ENCODE results near the gene POLR1F.
"Not testable (repeated sequence)": the region's sequence is repeated elsewhere in the genome, so short reads cannot be mapped to it uniquely, and the experiment has no call there.

POLR1F gene, protein sequence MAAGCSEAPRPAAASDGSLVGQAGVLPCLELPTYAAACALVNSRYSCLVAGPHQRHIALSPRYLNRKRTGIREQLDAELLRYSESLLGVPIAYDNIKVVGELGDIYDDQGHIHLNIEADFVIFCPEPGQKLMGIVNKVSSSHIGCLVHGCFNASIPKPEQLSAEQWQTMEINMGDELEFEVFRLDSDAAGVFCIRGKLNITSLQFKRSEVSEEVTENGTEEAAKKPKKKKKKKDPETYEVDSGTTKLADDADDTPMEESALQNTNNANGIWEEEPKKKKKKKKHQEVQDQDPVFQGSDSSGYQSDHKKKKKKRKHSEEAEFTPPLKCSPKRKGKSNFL

DNA sequence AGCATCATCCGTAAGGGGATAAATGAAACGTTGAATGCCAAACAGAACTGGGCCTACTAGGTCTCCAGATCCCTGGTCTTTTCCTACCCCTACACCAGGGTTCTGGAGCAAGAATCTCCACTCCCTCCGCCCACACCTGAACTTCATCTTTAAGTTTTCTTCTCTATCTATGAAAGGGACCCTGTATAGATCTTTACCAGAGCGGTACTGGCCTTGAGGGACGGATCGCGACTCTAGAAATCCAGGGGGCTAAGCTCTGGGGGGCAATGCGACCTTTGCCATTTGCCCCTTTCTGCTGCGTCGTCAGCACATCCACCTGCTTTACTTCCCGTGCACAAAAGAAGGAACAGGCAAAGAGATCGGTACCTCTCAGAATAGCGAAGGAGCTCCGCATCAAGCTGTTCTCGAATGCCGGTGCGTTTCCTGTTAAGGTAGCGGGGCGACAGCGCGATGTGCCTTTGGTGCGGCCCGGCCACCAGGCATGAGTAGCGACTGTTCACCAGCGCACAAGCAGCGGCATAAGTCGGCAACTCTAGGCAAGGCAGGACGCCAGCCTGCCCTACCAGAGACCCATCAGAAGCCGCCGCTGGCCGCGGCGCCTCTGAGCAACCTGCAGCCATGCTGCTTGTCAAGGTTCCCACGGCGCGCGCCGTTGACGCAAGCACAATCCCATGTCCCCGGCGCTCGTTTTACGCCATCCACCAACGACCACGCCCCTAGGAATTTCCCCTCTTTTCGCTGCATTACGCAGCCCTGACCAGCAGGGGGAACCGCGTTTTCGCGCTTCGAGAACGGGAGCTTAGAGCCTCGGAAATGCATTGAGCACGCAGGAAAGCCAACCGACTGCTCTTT lies at the start of gene POLR1F:
Gene POLR1F, minus strand, starts transcription at position 641 of the 852 bp plus-strand sequence. Its CDS starts 21 bp downstream, at position 620.
- peak; percentile 84 to 90 for DNase-seq (ENCODE audit: low read depth in 2 of 2)

DNA sequence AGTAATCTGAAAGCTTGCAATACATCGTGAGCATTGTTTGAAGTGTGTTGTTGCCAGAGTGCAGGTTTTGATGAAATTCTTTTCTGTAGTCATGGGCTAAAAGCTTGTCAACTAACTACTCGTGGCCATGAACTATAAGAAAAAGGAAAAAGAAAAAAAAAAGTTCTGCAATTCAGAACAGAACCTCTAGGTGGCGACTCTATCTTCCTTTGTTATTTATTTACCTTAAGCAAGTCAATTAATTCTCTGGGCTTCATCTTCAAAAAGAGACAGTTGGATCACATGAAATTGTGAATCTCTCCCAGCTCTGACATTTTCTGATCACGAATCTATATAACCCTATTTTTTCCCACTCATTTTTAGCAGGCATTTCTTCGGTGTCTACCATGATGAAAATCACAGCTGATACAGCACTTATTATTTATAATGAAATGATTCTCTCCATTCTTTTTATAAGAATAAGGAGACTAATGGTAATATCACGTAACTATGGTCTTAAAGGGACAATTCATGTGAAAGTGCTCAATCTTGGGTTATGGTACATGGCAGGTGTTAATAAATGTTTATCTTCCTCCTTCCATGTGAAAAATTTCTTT lies 45.8 kb upstream of the POLR1F start:
- no peak for DNase-seq (ENCODE audit: low read depth in 2 of 2)

DNA sequence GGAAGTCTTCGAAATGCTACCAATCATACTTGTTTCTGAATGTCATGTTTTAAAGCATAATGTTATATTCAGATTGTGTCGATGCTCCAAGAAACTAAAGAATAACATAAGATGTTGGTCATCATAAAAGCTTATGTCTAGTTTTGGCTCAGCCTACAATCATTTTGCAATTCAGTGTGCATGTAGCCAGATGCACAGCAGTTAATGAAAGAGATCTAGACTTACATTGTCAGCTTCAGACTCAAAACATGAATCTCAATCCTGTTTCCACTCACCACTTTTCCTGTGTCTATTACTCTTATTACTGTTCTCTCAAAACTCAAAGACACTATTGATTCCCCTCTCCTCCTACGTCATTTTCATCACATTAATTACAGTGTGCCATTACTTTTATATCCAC lies 43.2 kb upstream of the POLR1F start:
- no peak for DNase-seq (ENCODE audit: low read depth in 2 of 2)

DNA sequence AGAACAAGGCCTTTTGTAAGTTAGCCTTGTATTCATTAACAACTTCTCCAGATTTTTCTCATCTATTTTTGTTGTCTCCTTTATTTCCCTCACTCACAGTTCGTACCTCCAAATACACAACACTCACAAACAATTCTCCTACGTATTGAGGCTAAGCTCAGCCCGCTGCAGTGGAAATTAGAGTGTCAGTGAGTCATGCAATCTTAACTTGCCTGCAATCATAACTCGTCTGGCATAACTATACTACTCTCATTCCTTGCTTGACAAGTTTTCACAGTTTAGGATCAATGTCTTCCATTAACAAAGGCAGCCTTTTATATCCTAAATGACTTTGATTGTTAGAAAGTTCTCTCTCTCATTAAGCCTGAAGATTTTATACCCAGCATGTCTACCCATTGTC lies 40.8 kb upstream of the POLR1F start:
- DNase-seq (ENCODE audit: low read depth in 2 of 2), result no peak

DNA sequence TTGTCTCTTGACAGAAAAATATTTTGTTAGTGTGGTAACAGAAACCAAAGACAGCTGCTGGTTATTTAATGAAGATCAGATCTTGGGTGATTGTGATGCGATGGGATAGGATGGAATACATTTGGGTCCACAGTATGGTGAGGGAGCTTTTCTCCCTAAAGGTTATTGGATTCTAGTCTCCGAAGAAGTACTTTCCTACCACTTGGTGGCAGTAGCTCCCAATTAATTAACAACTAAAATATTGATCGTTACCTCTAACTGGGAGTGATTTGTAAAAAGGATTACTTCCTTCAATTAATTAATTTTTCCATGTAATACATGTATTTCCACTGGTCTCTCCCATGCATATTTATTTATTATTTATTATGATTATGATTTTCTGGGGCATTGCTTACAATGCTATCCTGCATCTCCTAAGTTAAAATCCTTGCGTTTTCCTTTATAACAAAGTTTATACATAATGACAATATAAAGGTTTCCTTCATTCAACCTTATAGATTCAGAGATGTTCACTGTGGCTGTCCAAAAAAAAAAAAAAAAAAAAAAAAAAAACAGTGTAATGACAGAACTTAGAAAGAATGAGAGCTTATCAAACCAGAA lies 39.0 kb upstream of the POLR1F start:
- DNase-seq (ENCODE audit: low read depth in 2 of 2), result no peak

DNA sequence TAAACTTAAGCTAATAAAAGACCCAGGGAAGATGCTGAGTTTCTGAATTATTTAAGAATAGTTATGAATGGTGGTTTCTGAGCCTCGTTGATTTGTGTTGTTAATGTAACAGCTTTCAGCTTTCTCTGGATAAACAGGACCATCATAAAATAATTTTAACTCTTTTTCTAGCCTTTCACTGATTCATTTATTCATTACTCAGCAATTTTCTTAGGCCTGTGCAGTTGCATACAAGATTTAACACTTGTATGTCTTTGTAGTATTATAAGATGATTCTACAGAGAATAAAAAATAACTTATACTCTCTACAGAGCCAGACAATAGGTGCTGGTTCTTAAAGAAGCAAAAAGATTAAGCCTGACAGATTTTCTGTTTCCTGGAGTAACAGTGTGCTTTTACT lies 35.2 kb upstream of the POLR1F start:
- no peak for DNase-seq (ENCODE audit: low read depth in 2 of 2)

DNA sequence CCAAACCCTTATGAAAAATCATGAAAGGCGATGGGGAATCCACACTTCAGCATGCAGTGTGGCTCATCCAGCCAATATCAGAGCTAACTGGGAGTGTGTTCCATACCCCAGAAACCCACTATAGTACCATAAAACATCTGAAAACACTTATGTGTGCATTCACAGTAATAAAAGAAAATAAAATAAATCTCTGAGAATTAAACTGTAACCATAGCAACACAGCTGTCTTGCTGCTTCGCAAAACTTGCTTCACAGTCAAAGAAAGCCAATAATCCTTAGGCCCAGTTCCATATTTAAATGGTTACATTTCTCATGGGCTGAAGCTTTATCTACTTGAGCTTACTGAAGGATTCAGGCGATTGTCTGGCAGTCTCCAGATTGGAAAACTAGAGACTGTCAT lies 19.9 kb upstream of the POLR1F start:
- no peak for DNase-seq (ENCODE audit: low read depth in 2 of 2)

DNA sequence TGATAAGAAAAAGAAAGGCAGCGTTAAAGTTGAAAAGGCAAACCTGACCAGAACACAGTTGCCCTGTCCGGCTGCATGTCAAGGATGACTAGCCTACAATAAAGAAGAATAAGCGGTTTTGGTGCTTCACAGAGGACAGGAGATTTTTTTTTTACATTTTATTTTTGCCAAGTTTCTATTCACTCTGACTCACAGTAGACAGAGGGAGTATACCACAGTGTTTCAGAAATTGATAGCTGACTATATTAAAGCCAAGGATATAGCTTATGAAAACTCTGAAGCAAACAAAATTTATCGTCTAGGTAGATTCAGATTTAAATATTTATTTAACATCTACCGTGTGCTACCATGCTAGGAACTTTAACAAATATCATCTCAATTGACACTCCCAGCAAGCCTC lies 16.9 kb upstream of the POLR1F start:
- DNase-seq (ENCODE audit: low read depth in 2 of 2), result no peak

DNA sequence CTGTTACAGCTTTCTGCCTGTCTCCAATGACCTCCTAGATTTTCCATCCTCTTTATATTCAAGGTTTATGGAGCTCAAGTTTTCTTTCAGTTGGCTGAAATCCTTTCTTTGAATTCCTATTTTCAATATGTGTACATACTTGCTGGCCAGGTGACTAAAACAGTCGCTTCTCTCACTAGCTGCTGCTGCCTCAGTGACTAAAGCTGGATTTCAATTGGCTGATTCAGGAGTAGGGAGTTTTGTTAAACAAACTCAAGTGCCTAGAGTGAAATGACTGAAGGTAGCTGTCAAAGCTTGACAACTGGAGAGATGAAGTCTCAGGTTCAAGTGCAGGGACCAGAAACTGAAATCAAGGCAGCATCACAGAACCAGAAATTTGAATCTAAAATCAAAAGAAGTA lies 6.7 kb upstream of the POLR1F start:
- no peak for DNase-seq (ENCODE audit: low read depth in 2 of 2)

DNA sequence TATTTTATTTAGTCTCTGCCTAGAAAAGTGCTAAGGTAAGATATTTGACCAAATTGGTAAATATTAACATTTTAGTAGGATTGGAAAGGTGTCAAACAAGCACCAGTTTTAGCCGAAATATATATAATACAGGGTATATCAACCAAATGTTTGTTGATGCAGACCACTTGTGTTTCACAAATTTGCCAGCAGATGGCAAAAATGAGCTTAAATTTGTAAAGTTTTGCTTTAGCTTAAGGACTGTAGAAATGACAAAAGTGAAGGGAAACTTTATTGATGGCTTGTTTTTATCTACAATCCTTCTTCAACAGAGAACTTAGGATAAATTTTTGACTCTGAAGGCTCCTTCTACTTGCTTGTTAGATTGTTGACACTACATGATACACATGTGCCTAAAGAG lies 4.8 kb upstream of the POLR1F start:
- DNase-seq (ENCODE audit: low read depth in 2 of 2), result peak; percentile 4 to 36

DNA sequence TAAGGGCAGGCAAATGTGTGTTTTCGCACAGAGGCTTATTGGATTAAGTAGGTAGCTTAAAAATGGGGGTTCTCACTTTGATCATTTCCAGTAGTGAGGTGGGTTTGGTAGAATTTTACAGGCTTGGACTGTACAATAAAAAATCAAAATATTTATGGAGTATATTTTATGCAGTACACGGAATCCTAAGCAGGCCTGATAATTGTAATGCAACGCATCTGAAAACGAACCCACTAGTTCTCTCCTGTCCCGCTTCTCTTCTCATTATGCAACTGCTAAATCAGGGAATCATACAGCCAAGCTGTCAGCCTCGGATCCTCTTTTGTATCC lies 377 bp upstream of the POLR1F start:
- DNase-seq (ENCODE audit: low read depth in 2 of 2), result no peak

DNA sequence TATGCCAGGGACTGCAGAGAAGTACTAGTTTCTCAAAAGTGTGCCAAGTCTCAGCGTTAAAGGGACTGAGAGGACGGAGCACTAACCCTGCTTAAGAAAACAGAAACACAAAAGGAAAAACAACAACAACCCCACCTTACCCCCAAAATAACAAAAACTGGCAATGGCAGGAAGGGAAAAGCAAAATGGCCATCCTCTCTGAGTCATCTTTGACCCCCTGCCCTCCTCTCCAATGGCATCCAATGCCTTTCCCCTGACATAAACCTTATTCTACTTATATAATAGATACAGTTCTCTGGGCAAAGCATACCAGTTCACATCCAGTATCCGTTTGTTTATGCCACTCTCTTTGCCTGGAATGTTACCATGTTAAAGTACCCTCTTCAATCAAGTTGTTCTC lies 1.6 kb downstream of the POLR1F start:
- DNase-seq (ENCODE audit: low read depth in 2 of 2), result no peak

DNA sequence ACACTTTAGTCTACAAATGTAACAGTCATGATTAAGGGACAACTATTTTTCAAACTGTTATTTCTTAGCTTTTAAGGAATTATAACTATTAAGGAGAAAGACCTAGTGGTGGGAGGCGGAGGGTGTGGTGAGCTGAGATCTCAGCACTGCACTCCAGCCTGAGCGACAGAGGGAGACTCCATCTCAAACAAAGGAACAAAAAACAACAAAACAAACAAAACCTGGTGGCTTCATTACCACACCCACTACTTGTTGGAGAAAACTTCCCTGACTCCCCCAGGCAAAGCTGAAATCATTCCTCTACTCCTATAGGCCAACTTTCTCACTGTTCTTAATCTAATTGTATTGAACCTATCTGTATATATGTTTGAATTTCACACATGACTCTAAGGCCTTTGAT lies 3.2 kb downstream of the POLR1F start:
- no peak for DNase-seq (ENCODE audit: low read depth in 2 of 2)

DNA sequence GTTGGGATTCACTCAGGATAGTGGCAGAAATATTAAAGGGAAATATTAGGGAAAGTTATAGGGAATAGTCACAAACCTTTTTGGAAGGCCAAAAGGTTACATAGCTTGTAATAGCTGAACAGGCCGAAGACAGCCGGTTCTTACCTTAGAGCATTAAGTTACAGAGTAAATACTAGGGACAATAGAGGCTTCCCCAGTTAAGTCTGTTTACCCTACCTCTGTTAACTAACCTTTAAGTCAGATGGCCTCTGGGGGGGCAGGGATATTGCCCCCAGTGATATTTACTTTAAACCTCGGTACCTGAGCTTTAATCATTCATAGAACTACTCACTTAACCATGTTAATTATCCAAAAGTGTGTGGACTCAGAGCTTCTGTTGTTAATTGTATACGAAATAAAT lies 7.4 kb downstream of the POLR1F start:
- DNase-seq (ENCODE audit: low read depth in 2 of 2), result no peak

DNA sequence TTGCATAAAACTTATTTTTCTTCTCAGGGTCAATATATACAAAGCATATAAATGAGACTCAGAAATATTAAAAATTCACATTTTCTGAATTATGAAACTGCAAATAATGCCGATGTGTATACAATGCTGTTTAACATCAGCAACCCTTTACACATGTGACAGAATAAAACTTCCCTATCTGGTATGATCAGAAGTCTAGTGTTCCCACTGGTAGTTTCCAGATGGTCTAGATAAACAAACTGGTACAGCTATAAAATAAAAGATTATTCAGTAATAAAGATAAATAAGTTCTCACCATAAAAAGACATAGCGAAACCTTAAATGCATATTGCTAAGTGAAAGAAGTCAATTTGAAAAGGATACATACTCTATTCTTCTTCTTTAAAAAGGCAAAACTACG lies 7.9 kb downstream of the POLR1F start:
- no peak for DNase-seq (ENCODE audit: low read depth in 2 of 2)

DNA sequence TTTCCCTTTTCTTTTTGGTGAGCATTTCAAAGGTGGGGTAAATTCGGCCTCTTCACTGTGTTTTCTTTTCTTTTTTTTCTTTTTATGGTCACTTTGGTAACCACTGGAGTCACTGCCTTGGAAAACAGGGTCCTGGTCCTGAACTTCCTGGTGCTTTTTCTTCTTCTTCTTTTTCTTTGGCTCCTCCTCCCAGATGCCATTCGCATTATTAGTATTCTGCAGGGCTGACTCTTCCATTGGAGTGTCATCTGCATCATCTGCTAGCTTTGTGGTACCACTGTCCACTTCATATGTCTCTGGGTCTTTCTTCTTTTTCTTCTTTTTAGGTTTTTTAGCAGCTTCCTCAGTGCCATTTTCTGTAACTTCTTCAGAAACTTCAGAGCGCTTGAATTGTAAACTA lies 10.5 kb downstream of the POLR1F start:
- DNase-seq (ENCODE audit: low read depth in 2 of 2), result no peak

DNA sequence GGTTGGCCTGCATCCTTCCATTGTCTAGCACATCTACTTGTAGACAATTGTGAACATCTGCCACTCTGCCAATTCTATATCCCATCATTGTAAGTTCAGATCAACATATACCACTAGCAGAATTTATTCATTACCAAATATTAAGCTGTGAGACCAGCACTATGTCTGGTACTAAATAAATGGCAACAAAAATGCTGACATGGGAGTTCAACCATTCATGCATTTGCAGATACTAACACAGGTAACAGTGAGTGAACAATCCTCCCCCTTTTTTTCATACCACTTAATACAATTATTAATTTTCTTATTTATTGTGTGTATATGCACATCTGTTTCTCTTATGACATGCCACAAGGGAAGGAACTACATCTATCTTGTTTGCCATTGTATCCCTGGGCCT lies 11.9 kb downstream of the POLR1F start:
- no peak for DNase-seq (ENCODE audit: low read depth in 2 of 2)

DNA sequence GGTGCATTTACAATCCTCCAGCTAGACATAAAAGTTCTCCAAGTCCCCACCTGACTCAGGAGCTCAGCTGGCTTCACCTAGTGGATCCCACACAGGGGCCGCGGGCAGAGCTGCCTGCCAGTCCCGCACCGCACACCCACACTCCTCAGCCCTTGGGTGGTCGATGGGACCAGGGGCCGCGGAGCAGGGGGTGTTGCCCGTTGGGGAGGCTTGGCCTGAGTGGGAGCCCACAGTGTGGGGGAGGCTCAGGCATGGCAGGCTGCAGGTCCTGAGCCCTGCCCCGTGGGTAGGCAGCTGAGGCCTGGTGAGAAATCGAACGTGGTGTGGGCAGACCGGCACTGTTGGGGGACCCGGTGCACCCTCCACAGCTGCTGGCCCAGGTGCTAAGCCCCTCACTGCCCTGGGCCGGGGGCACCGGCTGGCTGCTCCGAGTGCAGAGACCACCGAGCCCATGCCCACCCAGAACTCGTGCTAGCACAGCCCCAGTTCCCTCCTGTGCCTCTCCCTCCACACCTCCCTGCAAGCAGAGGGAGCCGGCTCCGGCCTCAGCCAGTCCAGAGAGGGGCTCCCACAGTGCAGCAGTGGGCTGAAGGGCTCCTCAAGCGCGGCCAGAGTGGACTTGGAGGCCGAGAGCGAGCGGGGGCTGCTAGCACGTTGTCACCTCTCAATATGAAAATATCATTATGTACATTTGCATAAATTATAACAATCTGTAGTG lies 16.6 kb downstream of the POLR1F start:
- DNase-seq (ENCODE audit: low read depth in 2 of 2), result no peak

DNA sequence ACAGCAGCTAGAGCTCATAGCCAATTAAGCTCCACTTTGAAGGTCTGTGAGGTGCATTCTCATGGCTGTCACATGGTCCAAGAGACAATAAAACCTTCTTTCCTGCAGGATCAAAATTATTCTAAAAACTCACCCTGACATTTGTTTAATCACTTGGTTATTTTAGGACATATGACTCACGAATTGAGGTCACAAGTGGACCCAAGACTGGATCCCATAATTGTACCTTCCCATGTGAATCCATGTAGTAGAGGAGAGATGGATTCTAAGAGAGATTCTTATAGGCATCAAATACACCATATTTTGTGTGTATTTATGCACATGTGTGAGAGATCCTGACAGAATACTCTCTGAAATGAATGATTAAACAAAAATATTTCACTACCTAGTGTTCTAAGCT lies 18.1 kb downstream of the POLR1F start:
- no peak for DNase-seq (ENCODE audit: low read depth in 2 of 2)

DNA sequence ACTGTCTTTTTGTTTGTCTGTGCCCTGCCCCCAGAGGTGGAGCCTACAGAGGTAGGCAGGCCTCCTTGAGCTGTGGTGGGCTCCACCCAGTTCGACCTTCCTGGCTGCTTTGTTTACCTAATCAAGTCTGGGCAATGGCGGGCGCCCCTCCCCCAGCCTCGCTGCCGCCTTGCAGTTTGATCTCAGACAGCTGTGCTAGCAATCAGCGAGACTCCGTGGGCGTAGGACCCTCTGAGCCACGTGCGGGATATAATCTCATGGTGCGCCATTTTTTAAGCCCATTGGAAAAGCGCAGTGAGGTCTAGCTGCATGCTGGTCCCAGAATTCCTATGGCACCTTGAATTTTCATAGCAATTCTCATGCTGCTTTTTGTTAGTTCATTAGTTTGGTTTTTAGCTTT lies 19.7 kb downstream of the POLR1F start:
- DNase-seq (ENCODE audit: low read depth in 2 of 2), result not testable (repeated sequence)

DNA sequence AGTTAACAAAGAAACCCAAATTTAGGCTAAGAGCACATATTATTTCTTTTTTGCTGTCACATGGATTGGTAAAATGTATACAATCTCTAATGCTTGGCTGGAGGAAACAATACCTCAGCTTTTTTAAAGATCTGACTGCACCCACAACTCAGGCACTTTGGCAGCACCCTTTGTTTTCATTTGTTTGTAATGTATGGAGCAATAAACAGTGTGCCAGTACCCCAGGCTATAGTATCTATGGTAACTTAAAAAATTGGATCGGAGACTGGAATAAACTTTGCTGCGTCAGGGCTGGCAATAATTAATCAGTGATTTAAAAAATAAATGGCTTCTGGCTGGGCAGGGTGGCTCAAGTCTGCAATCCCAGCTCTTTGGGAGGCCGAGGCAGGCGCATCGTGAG lies 27.2 kb downstream of the POLR1F start:
- no peak for DNase-seq (ENCODE audit: low read depth in 2 of 2)

DNA sequence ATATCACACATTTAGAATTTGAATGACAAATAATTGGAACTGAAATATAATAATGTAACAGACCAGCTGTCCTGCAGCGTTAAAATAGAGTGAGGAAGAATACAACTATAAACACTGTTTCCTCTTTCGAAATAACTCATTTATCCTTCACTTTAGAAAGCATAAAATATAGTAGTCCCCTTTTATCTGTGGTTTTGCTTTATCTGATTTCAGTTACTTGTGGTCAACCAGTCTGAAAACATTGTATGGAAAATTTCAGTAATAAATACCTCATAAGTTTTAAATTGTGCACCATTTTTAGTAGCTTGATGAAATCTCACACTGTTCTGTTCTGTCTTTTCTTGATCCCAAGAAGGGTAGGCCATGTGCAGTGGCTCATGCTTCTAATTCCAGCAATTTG lies 31.7 kb downstream of the POLR1F start:
- DNase-seq (ENCODE audit: low read depth in 2 of 2), result no peak
